Right lung (tissue), 5 donors: ENCODE results near the gene OSBPL8. TPM values are rescaled to one million over a fixed set of nuclear protein-coding genes. Genes with fewer than 3 reads are reported as not detected.
"Not testable (repeated sequence)": the region's sequence is repeated elsewhere in the genome, so short reads cannot be mapped to it uniquely, and the experiment has no call there.

Experiments
- DNase-seq, 2 donors: peaks; one replicate each; pipeline ENCODE4 v3.0.0-alpha.2; 2013
- polyA plus RNA-seq, 5 donors: library from polyadenylated mRNA; unstranded; fragments of 120-200 nt; gene quantifications; one replicate each; pipeline versions ENCODE4 v1.2.1 to v1.2.3, GENCODE V29; 2013; ENCODE audit warnings: inconsistent platforms in 1 of 5, low replicate concordance in 1 of 5; ENCODE audit not compliant: insufficient read length in 5 of 5, insufficient read depth in 1 of 5

OSBPL8 gene
- polyA plus RNA-seq, 5 donors, result 32.5 to 72.8 (median 61.6) TPM

DNA sequence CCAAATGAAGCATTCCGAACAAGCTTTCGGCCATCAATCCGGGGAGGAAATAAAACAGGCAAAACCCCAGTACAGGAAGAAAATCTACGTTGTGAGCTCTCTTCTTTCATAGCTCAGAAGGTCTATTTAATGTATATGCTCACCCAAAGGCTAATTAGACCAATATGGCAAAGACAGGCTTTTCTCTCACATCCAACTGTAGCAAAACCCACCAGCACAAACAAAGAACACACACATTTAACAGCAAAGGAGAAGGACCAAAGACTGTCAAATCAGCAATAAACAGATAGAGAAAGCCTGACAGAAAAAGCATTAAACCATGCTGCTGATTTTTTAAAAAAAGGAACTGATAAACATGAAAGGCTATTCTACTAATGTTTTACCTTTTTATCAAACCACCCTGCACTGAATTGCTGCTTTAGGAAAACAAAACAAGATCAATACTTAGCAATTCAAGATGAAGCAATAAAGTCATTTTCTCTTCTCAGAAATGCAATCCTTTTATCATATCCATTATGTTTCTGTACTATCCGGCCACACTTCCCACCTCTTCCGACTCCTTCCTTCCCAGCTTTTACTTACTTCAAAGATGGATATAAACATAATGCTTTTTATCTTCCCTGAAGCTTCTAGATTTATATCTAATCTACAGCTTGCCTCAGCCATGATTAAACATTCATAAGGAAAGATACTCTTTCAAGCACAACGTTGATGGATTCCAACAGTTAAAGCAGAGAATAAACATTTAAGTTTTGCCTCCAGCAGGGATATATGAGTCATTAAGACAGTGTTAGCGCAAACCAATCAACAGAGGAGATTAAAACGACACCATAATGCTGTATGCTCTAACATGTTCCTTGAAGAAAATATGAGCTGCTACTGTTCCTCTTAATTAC lies 136.8 kb downstream of the OSBPL8 start:
- DNase-seq, result peak in 1 of 2 donors; percentile 32

DNA sequence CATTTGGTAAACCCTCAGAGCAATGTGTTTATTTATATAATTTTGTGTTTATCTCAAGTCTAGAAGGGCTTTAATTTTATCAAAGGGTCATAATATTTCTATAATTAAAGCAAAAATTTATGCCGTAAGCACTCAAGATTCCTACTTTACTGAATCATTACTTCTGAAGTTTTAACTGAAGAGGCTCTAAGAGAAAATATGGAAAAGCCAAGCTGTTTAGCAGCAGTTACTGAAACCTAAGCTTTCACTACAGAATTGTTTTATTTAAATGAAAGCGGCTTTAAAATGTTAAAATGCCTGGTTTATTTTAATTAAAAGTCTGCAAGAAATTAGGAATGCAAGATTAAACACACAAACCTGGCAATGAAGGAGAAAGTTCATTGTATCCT lies 137.4 kb downstream of the OSBPL8 start:
- DNase-seq, result no peak

DNA sequence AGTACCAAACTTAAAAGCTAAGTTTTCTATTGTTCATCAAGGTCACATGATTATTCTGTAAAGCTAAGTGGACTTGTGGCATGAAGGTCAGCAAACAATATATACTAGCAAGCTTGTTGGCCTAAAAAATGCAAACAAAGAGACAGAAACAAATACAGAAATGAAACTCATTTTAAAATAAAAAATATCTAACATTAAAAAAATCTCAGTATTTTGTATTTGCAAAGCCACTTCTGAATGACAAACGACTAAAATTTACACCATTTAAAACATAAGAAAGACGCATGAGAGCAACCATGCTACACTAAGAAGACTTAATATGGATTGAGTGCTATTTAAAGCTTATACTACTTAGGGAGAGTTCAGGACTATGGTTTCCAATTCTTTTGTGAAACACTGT lies 138.5 kb downstream of the OSBPL8 start:
- no peak for DNase-seq

DNA sequence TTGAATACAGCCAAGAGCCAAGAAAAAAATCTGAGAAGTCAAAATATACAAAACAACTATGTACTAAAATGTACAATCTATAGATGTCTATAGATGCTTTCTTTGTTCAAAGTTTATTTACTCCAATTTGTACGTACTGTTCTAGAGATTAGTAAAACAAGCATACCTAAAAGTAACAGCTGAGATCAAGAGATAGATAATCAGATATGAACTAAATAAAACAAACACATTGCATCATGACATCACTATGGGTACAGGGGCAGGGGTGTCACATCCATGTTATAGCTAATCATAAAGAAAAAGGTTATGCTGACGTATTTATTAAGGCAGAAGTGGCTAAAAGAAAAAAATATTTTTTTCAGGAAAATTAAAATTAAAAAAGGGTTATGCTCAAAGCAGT lies 139.3 kb downstream of the OSBPL8 start:
- no peak for DNase-seq

DNA sequence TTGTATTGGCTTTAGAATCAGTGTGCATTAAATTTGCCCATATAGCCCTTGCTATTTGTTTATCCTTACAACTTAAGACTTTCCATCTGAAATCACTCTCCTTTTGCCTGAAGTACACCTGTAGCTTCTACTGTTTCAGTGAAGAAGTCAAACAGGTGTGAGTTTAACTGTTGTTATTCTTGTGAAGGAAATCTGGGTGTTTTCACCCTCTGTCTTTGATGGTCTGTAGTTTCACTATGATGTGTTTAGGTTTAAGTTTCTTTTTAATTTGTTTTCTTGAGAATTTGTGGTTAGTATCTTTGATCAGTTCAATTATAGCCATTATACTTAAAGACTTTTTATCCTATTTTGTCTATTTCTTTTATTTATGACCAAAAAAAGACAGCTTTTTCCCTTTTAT lies 142.5 kb downstream of the OSBPL8 start:
- DNase-seq, result no peak

DNA sequence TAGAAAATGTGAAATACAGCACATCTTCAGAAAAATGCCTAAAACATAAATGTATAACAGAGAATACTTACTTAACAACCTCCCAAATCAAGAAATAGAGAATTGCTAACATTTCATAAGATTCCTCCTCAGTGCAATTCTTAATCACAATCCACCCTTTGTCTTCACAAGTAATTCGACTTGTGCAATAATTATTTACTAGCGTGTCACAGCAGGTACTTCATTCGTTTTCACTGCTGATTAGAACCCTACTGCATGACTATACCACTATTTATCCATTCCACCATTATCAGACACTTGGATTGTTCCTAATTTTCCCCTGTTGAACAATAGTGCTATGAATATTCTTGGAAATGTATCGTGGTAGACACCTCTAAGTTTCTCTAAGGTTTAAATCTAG lies 146.4 kb downstream of the OSBPL8 start:
- no peak for DNase-seq

DNA sequence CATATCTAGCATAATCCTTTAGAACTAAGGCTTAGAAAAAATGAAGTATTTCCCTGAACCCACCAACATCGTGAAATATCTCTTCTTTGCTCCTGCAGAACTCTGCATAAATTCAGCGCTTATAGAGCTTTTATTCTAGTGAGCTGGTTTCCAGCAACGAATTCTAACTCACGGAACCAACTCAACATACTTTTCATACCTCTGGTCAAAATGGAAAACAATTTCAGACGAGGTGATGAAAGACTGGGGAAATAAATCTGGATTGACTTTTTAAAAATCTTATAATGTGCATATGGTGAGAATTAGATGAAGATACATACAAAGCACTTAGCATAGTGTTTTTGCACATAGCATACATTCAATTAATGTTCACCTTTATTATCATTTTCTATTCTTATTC lies 148.8 kb downstream of the OSBPL8 start:
- DNase-seq, result no peak

DNA sequence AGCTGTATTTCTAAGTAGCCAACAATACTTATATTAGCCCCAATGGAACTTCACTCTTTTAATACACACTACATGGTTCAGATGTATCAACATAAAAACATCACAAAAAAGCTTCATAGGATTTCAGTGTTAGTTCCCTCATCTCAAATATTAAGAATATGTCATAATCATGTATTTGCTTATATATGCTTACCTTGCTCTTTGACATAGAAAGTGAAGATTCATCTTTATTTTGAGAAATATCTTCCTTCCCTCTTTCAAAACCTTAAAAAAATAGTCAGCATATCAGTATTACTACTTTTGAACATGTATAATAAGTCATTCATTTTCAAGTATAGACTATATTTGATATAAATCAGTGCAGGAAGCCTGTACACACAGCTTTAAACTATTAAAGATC lies 149.2 kb downstream of the OSBPL8 start:
- no peak for DNase-seq

DNA sequence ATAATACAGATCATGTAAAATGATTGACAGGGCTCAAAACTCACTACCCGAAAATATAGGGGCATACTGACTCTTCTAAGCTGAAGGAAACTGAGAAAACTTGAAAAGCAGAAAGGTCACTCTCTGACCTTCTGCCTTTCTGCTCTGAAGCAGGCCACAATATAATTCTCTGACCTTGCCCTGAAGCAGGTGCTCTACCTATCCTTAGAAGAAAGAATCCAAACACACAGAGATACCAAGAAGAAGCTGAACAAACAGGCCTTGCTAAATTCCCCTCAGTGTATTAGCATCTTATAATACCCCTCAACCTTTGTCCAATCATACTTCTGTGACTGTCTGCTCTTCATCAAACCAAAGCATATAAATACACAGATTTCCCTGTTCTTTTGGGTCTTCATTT lies 150.5 kb downstream of the OSBPL8 start:
- DNase-seq, result no peak

DNA sequence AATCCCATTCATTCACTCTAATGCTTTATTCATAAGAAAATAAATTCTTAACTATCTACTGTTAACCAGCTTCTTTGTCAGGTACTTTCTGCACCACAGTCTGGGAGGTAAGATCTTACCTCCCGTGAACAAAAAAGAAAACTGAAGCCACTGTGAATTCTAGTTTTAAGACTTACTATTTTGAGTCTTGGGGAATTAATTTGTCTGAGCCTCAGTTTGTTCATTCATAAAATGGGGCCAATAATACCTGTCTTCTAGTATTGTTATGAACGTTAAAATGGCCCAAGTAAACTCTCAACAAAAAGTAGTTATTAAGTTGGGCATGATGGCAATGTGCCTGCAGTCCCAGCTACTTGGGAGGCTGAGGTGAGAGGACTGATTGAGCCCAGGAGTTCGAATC lies 151.9 kb downstream of the OSBPL8 start:
- no peak for DNase-seq

DNA sequence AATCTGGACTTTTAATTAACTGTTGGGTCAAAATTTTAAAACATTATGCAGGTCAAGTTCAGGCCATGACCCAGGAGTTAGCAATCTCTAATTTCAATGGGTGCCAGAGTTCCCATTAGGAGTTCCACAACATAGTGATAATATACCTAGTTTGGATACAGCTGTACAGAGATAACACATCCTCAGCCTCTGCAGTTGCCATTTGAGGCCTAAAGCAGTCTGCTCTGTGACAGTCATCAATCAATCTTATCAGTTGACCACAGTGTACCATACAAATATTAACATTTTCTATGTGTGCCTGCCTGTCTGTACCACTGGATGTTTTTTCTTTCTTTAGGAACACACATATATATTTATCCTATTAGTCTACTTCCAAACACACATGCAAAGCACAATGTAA lies 157.3 kb downstream of the OSBPL8 start:
- no peak for DNase-seq

DNA sequence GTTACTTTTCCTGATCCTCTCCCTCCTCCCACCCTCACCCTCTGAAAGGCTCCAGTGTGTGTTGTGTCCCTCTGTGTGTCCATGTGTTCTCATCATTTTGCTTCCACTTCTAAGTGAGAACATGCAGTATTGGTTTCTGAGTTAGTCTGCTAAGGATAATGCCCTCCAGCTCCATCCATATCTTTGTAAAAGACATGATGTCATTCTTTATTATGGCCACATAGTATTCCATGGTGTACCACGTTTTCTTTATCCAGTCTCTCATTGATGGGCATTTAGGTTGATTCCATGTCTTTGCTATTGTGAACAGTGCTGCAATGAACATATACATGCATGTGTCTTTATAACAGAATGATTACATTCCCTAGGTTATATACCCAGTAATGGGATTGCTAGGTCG lies 159.4 kb downstream of the OSBPL8 start:
- no peak for DNase-seq

DNA sequence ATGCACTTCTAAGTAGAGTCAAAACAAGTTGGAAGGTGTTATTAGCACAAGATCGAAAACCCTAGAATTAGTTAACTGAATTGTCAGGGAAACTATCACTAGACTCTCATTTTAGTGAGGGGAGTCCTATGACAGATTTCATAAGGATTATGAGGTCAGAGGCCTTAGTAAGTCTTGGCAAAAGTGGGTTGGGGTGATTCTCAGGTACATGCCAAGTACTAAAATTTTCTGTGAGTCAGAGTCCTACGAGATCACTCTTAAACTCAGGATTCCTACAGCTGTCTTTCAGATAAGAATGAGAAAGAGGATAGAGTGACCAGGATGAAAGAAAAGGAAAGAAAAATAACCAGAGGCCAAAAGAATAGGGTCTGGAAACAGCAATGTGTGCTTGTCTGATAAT lies 160.5 kb downstream of the OSBPL8 start:
- DNase-seq, result no peak

DNA sequence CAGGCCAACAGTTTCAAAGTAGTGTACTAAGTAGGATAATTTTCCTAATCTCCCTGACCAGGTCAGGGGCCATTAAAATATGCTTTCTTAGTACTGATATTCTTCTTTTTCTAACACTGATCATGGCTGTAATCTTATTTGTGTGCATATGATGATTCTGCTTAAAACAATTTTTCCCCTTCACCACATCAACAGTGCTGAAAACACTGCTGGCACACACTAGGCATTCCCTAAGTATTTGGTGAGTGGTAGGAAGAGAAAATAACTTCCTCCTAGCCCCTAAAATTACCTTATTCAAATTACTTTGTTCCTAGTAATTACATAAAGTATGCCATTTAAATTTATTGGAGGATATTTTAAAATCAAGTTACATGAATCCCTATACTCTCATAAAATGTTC lies 161.5 kb downstream of the OSBPL8 start:
- DNase-seq, result no peak

DNA sequence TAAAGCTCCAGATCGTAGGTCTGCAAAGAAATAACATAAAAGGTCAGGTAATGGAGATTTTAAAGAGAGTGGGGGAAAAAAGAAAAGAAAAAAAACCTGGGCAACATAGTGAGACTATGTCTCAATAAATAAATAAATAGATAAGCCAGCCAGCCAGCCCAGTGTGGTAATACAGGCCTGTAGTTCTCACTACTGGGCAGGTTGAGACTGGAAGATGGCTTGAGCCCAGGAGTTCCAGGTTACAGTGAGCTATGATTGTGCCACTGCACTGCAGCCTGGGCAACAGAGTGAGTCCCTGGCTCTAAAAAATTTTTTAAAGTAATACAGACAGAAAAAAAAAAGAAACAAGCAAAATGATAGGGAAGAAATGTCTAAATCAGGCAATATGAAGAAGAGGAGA lies 168.1 kb downstream of the OSBPL8 start:
- no peak for DNase-seq

DNA sequence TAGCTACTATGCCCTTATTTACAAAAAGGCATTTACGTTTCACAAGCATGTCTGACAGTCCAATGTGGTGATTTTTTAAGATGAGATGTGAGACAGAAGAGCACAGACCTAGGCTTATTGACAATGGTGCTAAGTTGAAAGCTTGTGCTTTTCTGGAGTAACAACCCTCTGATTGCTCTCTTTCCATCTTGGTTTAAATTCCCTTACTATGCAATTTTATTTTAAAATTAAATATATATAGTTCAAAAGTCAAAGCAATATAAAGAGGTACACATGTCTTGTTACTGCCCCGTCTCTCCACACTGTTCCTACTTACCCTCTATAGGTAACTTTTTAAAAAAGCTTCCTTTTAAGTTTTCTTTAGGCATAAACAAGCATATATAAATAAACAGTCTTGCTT lies 172.0 kb downstream of the OSBPL8 start:
- DNase-seq, result no peak

DNA sequence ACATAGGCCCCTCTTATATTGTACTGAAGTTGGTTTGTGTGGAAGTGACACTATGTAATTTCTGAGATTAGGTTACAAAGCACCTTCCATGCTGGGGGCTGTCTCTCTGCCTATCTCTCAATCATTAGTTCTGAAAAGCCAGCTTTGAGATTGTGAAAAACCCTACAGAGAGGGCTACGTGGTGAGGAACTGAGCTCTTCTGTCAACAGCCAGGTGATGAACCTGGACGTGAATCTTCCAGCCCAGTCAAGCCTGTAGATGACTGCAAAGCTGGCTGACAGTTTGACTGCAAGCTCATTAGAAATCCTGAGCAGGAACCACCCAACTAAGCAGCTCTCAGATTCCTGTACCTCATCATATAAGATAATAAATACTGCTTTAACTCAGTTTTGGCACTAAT lies 175.0 kb downstream of the OSBPL8 start:
- no peak for DNase-seq

DNA sequence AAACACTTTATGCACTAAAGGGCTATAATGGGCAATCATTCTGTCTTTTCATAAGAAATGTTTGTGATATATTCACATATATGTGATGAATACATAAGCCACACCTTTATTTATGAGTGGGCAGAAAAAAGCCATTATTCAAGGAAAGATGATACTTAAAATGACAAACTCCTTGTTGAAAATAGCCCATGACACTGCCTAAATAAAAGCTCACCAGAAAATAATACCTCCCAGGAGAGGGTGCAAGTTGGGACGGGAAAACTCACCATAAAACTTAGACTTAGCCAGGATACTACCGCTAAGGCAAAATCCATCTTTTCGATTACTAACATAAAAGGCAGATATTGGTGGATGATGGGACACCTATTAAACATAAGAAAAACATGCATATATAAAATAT lies 175.6 kb downstream of the OSBPL8 start:
- no peak for DNase-seq

DNA sequence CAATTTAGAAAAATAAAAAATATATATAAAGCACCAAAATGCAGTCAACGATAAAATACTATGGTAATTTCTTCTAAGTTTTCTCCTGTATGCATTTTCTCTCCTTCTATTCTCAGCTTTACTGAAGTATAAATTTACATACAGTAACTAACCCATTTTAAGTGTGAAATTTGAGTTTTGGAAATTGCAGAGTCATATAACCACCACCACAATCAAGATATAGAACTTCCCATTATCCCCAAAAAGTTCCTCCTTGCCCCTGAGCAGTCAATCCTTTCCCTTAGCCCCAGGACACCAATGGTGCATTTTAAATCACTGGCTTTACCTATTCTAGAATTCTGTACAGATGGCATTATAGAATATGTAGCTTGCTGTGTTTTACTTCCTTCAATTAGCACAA lies 180.3 kb downstream of the OSBPL8 start:
- no peak for DNase-seq

DNA sequence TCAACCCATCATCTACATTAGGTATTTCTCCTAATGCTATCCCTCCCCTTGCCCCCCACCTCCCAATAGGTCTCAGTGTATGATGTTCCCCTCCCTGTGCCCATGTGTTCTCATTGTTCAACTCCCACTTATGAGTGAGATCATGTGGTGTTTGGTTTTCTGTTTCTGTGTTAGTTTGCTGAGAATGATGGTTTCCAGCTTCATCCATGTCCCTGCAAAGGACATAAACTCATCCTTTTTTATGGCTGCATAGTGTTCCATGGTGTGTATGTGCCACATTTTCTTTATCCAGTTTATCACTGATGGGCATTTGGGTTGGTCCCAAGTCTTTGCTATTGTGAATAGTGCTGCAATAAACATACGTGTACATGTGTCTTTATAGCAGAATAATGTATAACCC lies 182.7 kb downstream of the OSBPL8 start:
- not testable (repeated sequence) for DNase-seq

DNA sequence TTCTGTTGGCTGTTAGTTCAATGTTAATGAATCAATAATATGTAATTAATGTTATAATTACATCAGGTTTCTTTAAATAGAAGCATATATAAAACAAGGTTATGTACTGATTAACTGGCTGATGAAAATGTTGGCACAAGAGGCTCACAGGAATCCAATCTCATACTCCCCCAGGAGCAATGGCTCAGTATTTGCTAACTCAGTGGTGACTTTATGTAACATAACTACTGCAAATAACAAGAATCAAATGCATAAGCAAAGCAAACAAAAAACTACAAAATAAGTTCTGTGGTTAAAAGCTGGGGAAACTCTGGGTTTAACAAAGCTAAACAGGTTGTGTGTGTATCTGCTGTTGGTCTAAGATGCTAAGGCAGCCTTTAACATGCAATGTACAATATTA lies 183.6 kb downstream of the OSBPL8 start:
- no peak for DNase-seq

DNA sequence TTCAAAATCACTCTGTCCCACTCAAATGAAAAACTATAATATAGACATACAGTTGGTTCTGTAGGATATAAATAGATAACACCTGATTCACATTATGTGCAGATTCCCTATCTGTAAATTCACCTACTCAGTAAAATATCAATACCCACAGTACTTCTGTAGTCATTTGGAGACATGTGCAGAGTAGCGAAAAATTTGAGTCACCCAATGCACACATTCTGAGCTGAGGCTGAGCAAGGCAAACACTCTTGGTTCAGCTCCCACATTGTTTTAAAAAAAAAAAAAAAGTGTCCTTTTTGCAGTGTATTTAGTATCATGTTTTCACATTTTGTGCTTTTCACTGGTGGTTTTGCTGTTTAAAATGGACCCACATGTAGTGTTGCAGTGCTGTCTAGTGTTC lies 184.1 kb downstream of the OSBPL8 start:
- no peak for DNase-seq

DNA sequence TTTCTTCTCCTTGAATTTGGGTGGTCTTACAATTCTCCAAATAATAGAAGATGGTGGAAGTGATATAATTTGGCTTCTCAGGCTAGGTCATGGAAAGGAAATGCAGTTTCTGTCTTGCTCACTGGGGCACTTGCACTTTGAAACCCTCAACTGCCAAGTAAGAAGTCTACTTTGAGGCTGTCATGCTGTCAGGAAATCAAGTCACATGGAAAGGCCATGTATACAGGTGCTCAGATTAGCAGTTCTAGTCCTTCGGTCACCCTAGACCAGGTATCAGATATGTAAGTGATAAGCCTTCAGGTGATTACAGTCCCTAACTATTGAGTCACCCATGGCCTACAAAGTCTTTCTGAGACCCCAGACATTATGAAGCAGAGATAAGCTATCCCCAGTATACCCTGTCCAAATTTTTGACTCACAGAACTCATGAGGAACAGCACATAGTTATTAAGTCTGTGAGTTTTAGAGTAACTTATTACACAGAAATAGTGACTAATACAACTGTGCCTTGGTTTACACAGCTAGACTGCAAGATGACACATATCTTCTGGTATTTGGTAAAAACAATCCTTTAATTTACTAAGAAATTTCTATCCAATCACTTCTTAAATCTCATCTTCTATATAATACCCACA lies 185.1 kb downstream of the OSBPL8 start:
- DNase-seq, result no peak

DNA sequence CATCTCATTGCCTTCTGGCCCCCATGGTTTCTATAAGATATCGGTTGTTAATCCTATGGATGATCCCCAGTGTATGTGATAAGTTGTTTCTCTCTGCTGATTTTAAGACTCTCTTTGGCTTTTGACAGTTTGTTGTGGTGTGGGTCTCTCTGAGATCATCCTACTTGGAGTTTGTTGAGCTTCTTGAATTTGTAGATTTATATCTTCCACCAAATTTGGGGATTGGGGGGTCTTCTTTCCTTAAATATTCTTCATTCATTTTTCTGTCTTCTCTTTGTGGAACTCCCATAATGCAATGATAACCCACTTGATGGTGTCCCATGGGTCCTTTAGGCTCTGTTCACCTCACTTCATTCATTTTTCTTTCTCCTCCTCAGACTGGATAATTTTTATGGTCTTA lies 191.3 kb downstream of the OSBPL8 start:
- DNase-seq, result no peak
